ENCODE measurements around the gene ACRBP.

Gene ACRBP

GRCh38 chr12:6638305-6638704, 8.9 kb downstream of the ACRBP start:
- POLR2A ChIA-PET, result no interaction called here
- CTCF ChIA-PET, result no interaction called here
- TF ChIP-seq FOXM1 (IDR thresholded peaks at IDR 0.05; ENCODE audit: borderline replicate concordance) (no peak), TARDBP (IDR thresholded peaks at IDR 0.05) (no peak), CTBP1 (IDR thresholded peaks at IDR 0.05; ENCODE audit: borderline replicate concordance) (no peak), ARNT (IDR thresholded peaks at IDR 0.05) (no peak), BHLHE40 (IDR thresholded peaks at IDR 0.05; ENCODE audit: borderline replicate concordance) (no peak)
- no peak for DNase-seq (ENCODE audit: extremely low spot score)

DNA sequence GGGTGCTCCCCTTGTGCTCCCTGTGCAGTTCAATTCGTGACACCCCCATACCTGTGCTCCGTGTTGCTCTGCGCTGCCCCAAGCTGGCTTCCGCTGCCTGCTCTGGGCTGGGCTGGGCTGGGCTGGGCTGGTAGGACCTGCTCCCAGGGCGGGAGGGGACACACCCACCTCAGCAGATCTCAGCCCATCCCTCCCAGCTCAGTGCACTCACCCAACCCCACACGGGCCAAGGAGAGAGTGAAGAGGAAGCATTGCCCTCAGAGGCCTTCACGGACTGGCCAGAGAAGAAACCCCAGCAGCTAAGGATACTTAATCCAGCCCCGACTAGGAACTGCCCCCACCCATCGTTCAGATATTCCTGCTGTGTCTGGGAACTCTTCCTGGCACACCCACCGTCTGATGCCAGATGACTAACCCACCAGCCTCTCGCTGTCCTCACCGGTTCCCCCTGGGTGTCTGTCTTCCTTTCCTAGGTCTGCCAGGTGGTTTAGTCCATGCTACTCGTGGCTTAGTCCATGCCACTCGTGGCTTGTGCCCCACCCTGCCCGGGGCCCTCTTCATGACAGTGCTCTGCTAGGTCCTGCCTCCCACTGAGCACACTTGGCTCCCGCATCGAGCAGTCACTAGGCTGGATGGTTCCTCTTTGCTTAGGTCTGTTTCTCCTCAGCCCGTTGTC, 11.2 kb downstream of the ACRBP start, which contains the start of gene LPAR5:
TSS of gene LPAR5 (minus strand) at position 104 of the 676 bp plus-strand sequence. CDS start 14,711 bp downstream, outside the sequence.
- DNase-seq (ENCODE audit: extremely low spot score), result no peak
- TF ChIP-seq FOXA1 (IDR thresholded peaks at IDR 0.05) (no peak), NFRKB (IDR thresholded peaks at IDR 0.05) (no peak), ZNF384 (IDR thresholded peaks at IDR 0.05) (no peak), BHLHE40 (IDR thresholded peaks at IDR 0.05; ENCODE audit: borderline replicate concordance) (no peak), L3MBTL2 (conservative IDR thresholded peaks at IDR 0.05) (no peak), SUZ12 (IDR thresholded peaks at IDR 0.05) (no peak)
- TF ChIP-seq, protein P1, sequence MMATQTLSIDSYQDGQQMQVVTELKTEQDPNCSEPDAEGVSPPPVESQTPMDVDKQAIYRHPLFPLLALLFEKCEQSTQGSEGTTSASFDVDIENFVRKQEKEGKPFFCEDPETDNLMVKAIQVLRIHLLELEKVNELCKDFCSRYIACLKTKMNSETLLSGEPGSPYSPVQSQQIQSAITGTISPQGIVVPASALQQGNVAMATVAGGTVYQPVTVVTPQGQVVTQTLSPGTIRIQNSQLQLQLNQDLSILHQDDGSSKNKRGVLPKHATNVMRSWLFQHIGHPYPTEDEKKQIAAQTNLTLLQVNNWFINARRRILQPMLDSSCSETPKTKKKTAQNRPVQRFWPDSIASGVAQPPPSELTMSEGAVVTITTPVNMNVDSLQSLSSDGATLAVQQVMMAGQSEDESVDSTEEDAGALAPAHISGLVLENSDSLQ (IDR thresholded peaks at IDR 0.05), result no peak
- CTCF ChIA-PET, result interaction anchor here (0.9 to 1.0 kb wide), 2 partner anchors 62 to 65 kb away, joined by 3 read pairs; no protein-coding TSS in a partner anchor
- POLR2A ChIA-PET, result interaction anchor here (0.8 to 1.3 kb wide), 3 partner anchors 8 to 53 kb away, joined by 3 to 6 read pairs (median 4); partner anchors contain the start of gene ZNF384

DNA sequence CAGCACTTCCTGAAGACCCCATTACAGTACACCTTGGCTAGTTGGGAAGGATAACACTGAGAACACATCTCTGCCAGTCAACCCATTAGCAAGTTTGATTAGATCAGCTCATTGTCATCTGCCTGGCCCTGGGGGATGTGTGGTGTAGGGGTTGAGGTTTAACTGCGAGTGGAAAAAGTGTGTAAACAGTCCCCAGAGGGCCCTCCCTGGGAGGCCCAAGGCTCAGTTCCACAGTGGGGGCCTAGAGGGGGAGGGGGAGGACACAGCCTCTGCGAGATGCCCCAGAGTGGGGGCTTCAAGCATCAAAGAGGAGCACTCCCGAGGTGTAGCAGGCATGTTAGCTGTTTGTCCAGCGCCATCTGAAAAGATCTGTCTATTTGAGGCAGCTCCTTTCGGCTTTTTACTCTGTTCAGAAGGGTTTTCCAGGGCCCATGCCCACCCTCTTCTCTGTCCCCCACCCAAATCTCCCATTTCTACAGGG, 11.8 kb downstream of the ACRBP start:
- ChIA-PET CTCF (interaction anchor here (0.6 to 1.0 kb wide), 3 partner anchors 63 to 1944 kb away, joined by 3 read pairs; no protein-coding TSS in a partner anchor), POLR2A (interaction anchor here (0.8 to 1.3 kb wide), 3 partner anchors 8 to 54 kb away, joined by 3 to 6 read pairs (median 4); partner anchors contain the start of gene ZNF384)
- TF ChIP-seq HDGF (IDR thresholded peaks at IDR 0.05; ENCODE audit: borderline replicate concordance) (no peak), CTBP1 (IDR thresholded peaks at IDR 0.05; ENCODE audit: borderline replicate concordance) (no peak), FOXK2 (IDR thresholded peaks at IDR 0.05) (no peak), BHLHE40 (IDR thresholded peaks at IDR 0.05; ENCODE audit: borderline replicate concordance) (no peak), FOXA1 (IDR thresholded peaks at IDR 0.05) (no peak), L3MBTL2 (conservative IDR thresholded peaks at IDR 0.05) (no peak), ARNT (IDR thresholded peaks at IDR 0.05) (no peak), TARDBP (IDR thresholded peaks at IDR 0.05) (no peak), SP1 (IDR thresholded peaks at IDR 0.05) (no peak), FOXM1 (IDR thresholded peaks at IDR 0.05; ENCODE audit: borderline replicate concordance) (no peak), ELF4 (IDR thresholded peaks at IDR 0.05) (no peak), ZNF384 (IDR thresholded peaks at IDR 0.05) (no peak), LEF1 (IDR thresholded peaks at IDR 0.05; ENCODE audit: borderline replicate concordance) (no peak), NFRKB (IDR thresholded peaks at IDR 0.05) (no peak), SUZ12 (IDR thresholded peaks at IDR 0.05) (no peak)
- TF ChIP-seq, protein P1 (IDR thresholded peaks at IDR 0.05), result no peak
- DNase-seq (ENCODE audit: extremely low spot score), result no peak

DNA sequence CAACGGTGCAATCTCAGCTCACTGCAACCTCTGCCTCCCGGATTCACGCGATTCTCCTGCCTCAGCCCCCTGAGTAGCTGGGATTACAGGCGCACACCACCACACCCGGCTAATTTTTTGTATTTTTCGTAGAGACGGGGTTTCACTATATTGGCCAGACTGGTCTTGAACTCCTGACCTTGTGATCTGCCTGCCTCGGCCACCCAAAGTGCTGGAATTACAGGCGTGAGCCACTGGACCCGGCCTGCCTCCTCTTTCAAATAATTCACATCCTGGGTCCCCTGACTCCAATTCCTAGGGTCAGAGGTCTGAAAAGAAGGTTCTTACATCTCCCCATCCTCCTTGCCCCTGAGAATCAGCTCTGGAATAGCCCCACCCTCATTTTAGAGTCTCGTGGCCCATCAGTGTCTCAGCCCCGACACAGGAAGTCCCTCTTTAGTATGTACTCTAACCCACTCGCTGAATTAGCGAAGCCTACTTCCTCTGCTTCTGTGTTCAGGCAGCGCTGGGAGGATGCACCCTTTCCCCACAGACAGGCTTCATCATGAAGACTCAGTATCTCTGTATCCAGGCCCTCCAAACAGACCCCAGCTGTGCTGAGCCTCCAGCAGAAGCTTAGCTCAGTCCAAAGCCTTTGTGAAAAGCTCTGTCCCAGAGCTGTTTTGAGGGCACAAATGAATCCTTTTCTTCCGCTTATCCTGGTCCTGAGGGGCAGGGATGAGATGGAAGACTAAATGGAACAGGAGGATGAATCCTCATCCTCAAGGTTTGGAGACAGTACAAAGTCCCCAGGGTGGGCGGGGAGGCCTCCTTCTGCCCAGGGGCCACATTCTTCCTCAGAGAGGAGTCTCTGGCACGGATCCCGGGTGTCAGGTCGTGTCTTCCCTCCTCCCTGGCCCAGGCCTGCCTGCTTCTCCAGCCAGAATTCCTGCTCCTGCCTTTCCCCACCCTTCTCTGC, 14.9 kb downstream of the ACRBP start:
- CTCF ChIA-PET, result interaction anchor here (1.3 to 1.4 kb wide), 2 partner anchors 11 to 52 kb away, joined by 3 to 4 read pairs; no protein-coding TSS in a partner anchor
- DNase-seq (ENCODE audit: extremely low spot score), result no peak
- POLR2A ChIA-PET, result interaction anchor here (0.6 to 0.8 kb wide), 2 partner anchors 74 to 98 kb away, joined by 3 to 4 read pairs; no protein-coding TSS in a partner anchor
- TF ChIP-seq L3MBTL2 (conservative IDR thresholded peaks at IDR 0.05) (no peak), FOXM1 (IDR thresholded peaks at IDR 0.05; ENCODE audit: borderline replicate concordance) (no peak), CTBP1 (IDR thresholded peaks at IDR 0.05; ENCODE audit: borderline replicate concordance) (no peak), TARDBP (IDR thresholded peaks at IDR 0.05) (no peak), FOXK2 (IDR thresholded peaks at IDR 0.05) (no peak), NFRKB (IDR thresholded peaks at IDR 0.05) (no peak), HDGF (IDR thresholded peaks at IDR 0.05; ENCODE audit: borderline replicate concordance) (no peak), ARNT (IDR thresholded peaks at IDR 0.05) (no peak), SP1 (IDR thresholded peaks at IDR 0.05) (no peak), LEF1 (IDR thresholded peaks at IDR 0.05; ENCODE audit: borderline replicate concordance) (no peak), ZNF384 (IDR thresholded peaks at IDR 0.05) (no peak), FOXA1 (IDR thresholded peaks at IDR 0.05) (no peak), ELF4 (IDR thresholded peaks at IDR 0.05) (no peak), BHLHE40 (IDR thresholded peaks at IDR 0.05; ENCODE audit: borderline replicate concordance) (no peak), SUZ12 (IDR thresholded peaks at IDR 0.05) (no peak)
- TF ChIP-seq, protein P1 (IDR thresholded peaks at IDR 0.05), result no peak

- POLR2A ChIA-PET, result interaction anchor here (0.8 kb wide), 1 partner anchor 98 kb away, joined by 4 read pairs; no protein-coding TSS in a partner anchor
- no peak for DNase-seq (ENCODE audit: extremely low spot score)
- no peak for TF ChIP-seq SUZ12 (IDR thresholded peaks at IDR 0.05)
- TF ChIP-seq FOXK2 (IDR thresholded peaks at IDR 0.05), result no peak
- TF ChIP-seq SP1 (IDR thresholded peaks at IDR 0.05), result no peak
- no peak for TF ChIP-seq L3MBTL2 (conservative IDR thresholded peaks at IDR 0.05)
- TF ChIP-seq HDGF (IDR thresholded peaks at IDR 0.05; ENCODE audit: borderline replicate concordance), result no peak
- TF ChIP-seq FOXA1 (IDR thresholded peaks at IDR 0.05), result no peak
- no peak for TF ChIP-seq ARNT (IDR thresholded peaks at IDR 0.05)
- TF ChIP-seq TARDBP (IDR thresholded peaks at IDR 0.05), result no peak
- TF ChIP-seq ELF4 (IDR thresholded peaks at IDR 0.05), result no peak
- TF ChIP-seq NFRKB (IDR thresholded peaks at IDR 0.05), result no peak
- no peak for TF ChIP-seq LEF1 (IDR thresholded peaks at IDR 0.05; ENCODE audit: borderline replicate concordance)
- no peak for TF ChIP-seq FOXM1 (IDR thresholded peaks at IDR 0.05; ENCODE audit: borderline replicate concordance)
- TF ChIP-seq BHLHE40 (IDR thresholded peaks at IDR 0.05; ENCODE audit: borderline replicate concordance), result no peak
- no peak for TF ChIP-seq ZNF384 (IDR thresholded peaks at IDR 0.05)
- TF ChIP-seq CTBP1 (IDR thresholded peaks at IDR 0.05; ENCODE audit: borderline replicate concordance), result no peak
- TF ChIP-seq, protein P1 (IDR thresholded peaks at IDR 0.05), result no peak
- CTCF ChIA-PET, result interaction anchor here (1.3 to 1.4 kb wide), 2 partner anchors 10 to 53 kb away, joined by 3 to 4 read pairs; no protein-coding TSS in a partner anchor
Measured at GRCh38 chr12:6631549-6631961, 15.7 kb downstream of the ACRBP start.

All from HEK293T (cell line).